HL-60 (cell line): ENCODE measurements around the gene EVPL.
"Not testable (repeated sequence)": the region's sequence is repeated elsewhere in the genome, so short reads cannot be mapped to it uniquely, and the experiment has no call there.

Source experiments
- DNase-seq, 2 experiments: peaks; one replicate each; pipeline ENCODE4 v3.0.0-alpha.2; 2010 to 2020; ENCODE audit warnings: low read depth in 1 of 2, low spot score in 1 of 2
- H3K27ac ChIP-seq: fragments of 250-450 bp; sonication (Bioruptor Pico); replicated peaks from 2 replicates; pipeline ENCODE4 v1.5.1; 2020; ENCODE audit warnings: mild to moderate bottlenecking, moderate library complexity
- H3K27me3 ChIP-seq: fragments of 250-450 bp; sonication (Bioruptor Pico); 2 replicates; pipeline ENCODE4 v1.5.1; 2021; ENCODE audit warnings: mild to moderate bottlenecking, moderate library complexity; ENCODE audit not compliant: insufficient read depth, poor library complexity, severe bottlenecking
- H3K4me3 ChIP-seq: replicated peaks from 2 replicates; pipeline ENCODE4 v1.5.1; 2011; ENCODE audit warnings: mild to moderate bottlenecking, control low read depth, low read length; ENCODE audit not compliant: insufficient read depth
- GABPA ChIP-seq: IDR thresholded peaks from 2 replicates; pipeline ENCODE4 v1.6.1; 2012; ENCODE audit warnings: low read depth
- POLR2AphosphoS5 ChIP-seq: IDR thresholded peaks from 2 replicates; pipeline ENCODE4 v1.6.1; 2012; ENCODE audit warnings: low read depth
- REST ChIP-seq: IDR thresholded peaks from 2 replicates; pipeline ENCODE4 v1.6.1; 2012; ENCODE audit warnings: low read depth; ENCODE audit not compliant: insufficient replicate concordance
- SPI1 ChIP-seq: IDR thresholded peaks from 2 replicates; pipeline ENCODE4 v1.6.1; 2012; ENCODE audit warnings: low read depth, mild to moderate bottlenecking, borderline replicate concordance
- TF ChIP-seq, protein P1 (sequence below): IDR thresholded peaks from one replicate; pipeline ENCODE4 v1.5.1; 2011; ENCODE audit warnings: low read length, control low read depth, inconsistent platforms; ENCODE audit not compliant: insufficient read depth

Gene EVPL

GRCh38 chr17:75970626-75971025 is 56.5 kb downstream of the EVPL start:
- DNase-seq: no peak
- peak overlapping the region; percentile 61 for H3K27ac ChIP-seq
- TF ChIP-seq SPI1: no peak
- TF ChIP-seq REST: no peak
- TF ChIP-seq, protein P1, sequence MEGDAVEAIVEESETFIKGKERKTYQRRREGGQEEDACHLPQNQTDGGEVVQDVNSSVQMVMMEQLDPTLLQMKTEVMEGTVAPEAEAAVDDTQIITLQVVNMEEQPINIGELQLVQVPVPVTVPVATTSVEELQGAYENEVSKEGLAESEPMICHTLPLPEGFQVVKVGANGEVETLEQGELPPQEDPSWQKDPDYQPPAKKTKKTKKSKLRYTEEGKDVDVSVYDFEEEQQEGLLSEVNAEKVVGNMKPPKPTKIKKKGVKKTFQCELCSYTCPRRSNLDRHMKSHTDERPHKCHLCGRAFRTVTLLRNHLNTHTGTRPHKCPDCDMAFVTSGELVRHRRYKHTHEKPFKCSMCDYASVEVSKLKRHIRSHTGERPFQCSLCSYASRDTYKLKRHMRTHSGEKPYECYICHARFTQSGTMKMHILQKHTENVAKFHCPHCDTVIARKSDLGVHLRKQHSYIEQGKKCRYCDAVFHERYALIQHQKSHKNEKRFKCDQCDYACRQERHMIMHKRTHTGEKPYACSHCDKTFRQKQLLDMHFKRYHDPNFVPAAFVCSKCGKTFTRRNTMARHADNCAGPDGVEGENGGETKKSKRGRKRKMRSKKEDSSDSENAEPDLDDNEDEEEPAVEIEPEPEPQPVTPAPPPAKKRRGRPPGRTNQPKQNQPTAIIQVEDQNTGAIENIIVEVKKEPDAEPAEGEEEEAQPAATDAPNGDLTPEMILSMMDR: no peak
- TF ChIP-seq GABPA: no peak
- no peak for TF ChIP-seq POLR2AphosphoS5
- no peaks in the 10 kb centered on the region for H3K27me3 ChIP-seq
- no peak overlapping the region for H3K4me3 ChIP-seq

DNA sequence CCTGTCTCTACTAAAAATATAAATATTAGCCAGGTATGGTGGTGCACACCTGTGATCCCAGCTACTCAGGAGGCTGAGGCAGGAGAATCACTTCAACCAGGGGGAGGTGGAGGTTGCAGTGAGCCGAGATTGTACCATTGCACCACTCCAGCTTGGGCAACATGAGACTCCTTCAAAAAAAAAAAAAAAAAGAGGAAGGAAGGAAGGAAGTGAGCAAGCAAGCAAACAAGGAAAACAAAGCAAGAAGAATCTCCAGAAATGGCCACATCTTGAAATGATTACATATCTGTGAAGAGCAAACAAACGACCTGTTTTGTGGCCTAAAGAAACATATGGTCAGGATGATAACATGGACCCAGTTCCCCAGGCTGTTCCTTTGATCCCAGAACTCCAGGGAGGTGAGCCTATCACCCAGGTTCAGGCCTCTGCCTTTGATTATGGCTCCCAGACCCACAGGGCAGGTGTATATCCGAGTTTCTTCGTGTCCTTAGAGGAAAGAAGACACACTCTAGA is 57.0 kb downstream of the EVPL start:
- DNase-seq: peak in 1 of 2 experiments; percentile 59
- H3K27me3 ChIP-seq: no peaks in the 10 kb centered on the region
- no peak overlapping the region for H3K4me3 ChIP-seq
- peak overlapping the region; percentile 61 for H3K27ac ChIP-seq
- no peak for TF ChIP-seq GABPA
- TF ChIP-seq SPI1: peak; percentile 71; the same call in 1 of the 2 replicates

DNA sequence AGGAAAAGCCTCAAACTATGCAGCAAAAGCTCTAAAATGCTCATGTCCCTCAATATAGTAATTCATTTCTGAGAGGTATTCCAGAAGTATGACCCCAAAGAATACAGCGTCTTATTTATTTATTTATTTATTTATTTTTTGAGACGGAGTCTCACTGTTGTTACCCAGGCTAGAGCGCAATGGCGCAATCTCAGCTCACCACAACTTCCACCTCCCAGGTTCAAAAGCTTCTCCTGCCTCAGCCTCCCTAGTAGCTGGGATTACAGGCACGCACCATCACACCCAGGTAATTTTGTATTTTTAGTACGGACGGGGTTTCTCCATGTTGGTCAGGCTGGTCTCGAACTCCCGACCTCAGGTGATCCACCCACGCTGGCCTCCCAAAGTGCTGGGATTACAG is 58.1 kb downstream of the EVPL start:
- DNase-seq, H3K27me3 ChIP-seq, H3K27ac ChIP-seq, H3K4me3 ChIP-seq: not testable (repeated sequence)

- no peaks in the 10 kb centered on the region for H3K27me3 ChIP-seq
- DNase-seq: no peak
- no peak overlapping the region for H3K4me3 ChIP-seq
- no peak overlapping the region for H3K27ac ChIP-seq
- TF ChIP-seq SPI1: no peak
Measured at GRCh38 chr17:75965468-75965867, 61.6 kb downstream of the EVPL start.

DNA sequence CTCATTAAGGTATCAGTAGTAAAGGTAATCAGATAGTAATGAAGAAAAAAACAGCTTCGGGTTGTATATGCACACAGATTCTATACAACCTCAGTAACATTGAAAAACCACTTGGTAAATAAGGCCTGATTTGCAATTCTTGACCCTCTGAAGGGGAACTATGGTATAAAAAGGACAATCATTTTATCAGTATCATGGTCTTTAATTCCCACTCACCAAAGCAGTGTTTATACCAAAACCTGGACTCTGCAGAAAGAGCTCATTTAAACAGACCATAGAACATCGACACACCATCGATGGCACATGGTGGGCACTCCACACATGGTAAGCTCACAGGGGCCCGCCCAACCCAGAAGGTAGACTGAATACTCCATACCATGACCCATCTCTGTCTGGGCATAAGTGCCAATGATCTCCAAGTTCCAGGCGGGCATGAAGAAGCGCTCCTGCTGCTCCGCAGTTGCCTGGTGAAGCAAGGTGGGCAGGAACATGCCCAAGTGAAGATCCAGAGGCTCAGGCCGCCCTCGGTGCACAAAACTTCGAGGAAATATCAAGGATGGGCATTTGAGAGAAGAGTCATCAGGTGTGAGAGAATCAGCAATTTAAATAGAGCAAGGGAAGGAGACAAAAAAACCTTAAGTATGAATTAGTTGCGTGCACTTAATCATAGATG is 67.1 kb downstream of the EVPL start:
- no peak for DNase-seq

More for the DNA sequence above, 67.1 kb downstream of the EVPL start:
- H3K4me3 ChIP-seq: no peak overlapping the region
- H3K27me3 ChIP-seq: no peaks in the 10 kb centered on the region
- no peak overlapping the region for H3K27ac ChIP-seq
- TF ChIP-seq SPI1 (no peak), POLR2AphosphoS5 (no peak), GABPA (no peak), REST (no peak)
- TF ChIP-seq, protein P1: no peak
